Measurements from ENCODE around the gene OR4A47.
"Not testable (repeated sequence)": the region's sequence is repeated elsewhere in the genome, so short reads cannot be mapped to it uniquely, and the experiment has no call there.

Gene OR4A47, protein sequence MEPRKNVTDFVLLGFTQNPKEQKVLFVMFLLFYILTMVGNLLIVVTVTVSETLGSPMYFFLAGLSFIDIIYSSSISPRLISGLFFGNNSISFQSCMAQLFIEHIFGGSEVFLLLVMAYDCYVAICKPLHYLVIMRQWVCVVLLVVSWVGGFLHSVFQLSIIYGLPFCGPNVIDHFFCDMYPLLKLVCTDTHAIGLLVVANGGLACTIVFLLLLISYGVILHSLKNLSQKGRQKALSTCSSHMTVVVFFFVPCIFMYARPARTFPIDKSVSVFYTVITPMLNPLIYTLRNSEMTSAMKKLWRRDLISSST

GRCh38 chr11:48488493-48488892 is at the start of gene OR4A47:
OR4A47 (plus strand) TSS chr11:48488793; CDS start chr11:48488793, 0 bp downstream.
- not testable (repeated sequence) for DNase-seq (ENCODE audit: low spot score)

DNA sequence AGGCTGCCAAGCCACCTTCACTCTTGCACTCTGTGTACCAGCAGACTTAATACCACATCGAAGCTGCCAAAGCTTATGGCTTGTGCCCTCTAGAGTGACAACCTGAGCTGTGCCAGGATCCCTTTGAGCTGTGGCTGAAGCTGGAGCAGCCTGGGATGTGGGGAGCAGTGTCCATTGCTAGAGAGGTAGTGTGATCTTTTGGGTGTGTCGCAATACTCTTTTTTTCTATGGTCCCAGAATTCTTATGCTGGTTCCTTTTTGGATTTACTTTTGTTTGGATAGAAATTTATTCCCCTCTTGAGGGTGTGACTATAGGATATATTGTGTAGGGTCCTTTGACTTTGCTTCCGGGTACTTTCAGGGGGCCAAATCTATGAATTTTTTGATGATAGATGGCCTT is 32.7 kb upstream of the OR4A47 start:
- DNase-seq (ENCODE audit: low spot score), result not testable (repeated sequence)

- DNase-seq (ENCODE audit: low spot score), result not testable (repeated sequence)
Measured at GRCh38 chr11:48473966-48474365, 14.6 kb upstream of the OR4A47 start.

- DNase-seq (ENCODE audit: low spot score), result not testable (repeated sequence)
Measured at GRCh38 chr11:48474703-48475102, 13.9 kb upstream of the OR4A47 start.

GRCh38 chr11:48506169-48506568 is 17.6 kb downstream of the OR4A47 start:
- not testable (repeated sequence) for DNase-seq (ENCODE audit: low spot score)

DNA sequence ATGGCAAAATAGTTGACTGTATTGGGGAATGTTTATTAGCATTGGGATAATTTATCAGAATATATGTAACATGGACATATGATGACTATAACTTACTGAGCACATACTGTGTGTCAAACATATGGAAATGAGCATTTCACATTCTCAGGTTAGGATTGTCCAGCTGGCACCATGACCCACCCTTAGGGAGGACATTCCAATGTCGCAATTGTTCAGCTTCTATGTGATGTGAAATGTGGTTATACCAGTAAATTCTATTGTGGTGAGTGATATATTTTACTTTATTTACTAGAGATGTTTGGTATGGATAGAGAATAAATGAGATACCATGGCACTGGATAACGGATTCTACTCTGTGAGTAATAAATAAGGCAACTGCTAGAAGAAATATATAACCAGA is 50.4 kb downstream of the OR4A47 start:
- DNase-seq (ENCODE audit: low spot score), result no peak
